Measurements from ENCODE around the gene NUDT8.
"Not testable (repeated sequence)": the region's sequence is repeated elsewhere in the genome, so short reads cannot be mapped to it uniquely, and the experiment has no call there.

Gene NUDT8

GRCh38 chr11:67618901-67619659, 10.7 kb downstream of the NUDT8 start:
- not testable (repeated sequence) for DNase-seq (ENCODE audit: low read depth); H3K4me3 ChIP-seq (ENCODE audit: low read length)

- no peak for DNase-seq (ENCODE audit: low read depth)
- no peak overlapping the region for H3K4me3 ChIP-seq (ENCODE audit: low read length)
- no peak for TF ChIP-seq CTCF (conservative IDR thresholded peaks at IDR 0.05; ENCODE audit: low read depth, low read length)
These were observed 12.3 kb downstream of the NUDT8 start for GRCh38 chr11:67617243-67617953.

- TF ChIP-seq CTCF (conservative IDR thresholded peaks at IDR 0.05; ENCODE audit: low read depth, low read length), result no peak
These were observed 13.1 kb downstream of the NUDT8 start for GRCh38 chr11:67616431-67617242.

GRCh38 chr11:67615728-67616430, 13.9 kb downstream of the NUDT8 start:
- no peak for TF ChIP-seq CTCF (conservative IDR thresholded peaks at IDR 0.05; ENCODE audit: low read depth, low read length)
- DNase-seq (ENCODE audit: low read depth), result no peak
- H3K4me3 ChIP-seq (ENCODE audit: low read length), result no peak overlapping the region

More at GRCh38 chr11:67616431-67617242, 13.1 kb downstream of the NUDT8 start:
- H3K4me3 ChIP-seq (ENCODE audit: low read length), result no peak overlapping the region
- DNase-seq (ENCODE audit: low read depth), result no peak

- DNase-seq (ENCODE audit: low read depth), result no peak
- no peak overlapping the region for H3K4me3 ChIP-seq (ENCODE audit: low read length)
- TF ChIP-seq CTCF (conservative IDR thresholded peaks at IDR 0.05; ENCODE audit: low read depth, low read length), result peak; percentile 68
These were observed 14.7 kb downstream of the NUDT8 start for GRCh38 chr11:67614730-67615714.

GRCh38 chr11:67613960-67614715, 15.6 kb downstream of the NUDT8 start:
- DNase-seq (ENCODE audit: low read depth), result no peak
- peak overlapping the region; percentile 20 for H3K4me3 ChIP-seq (ENCODE audit: low read length)
- peak; percentile 79 for TF ChIP-seq CTCF (conservative IDR thresholded peaks at IDR 0.05; ENCODE audit: low read depth, low read length)

Data from retinal pigment epithelial cell (primary cell).